Small intestine (tissue), 16 donors: ENCODE measurements around the gene CCNK. TPM values are rescaled to one million over a fixed set of nuclear protein-coding genes. Genes with fewer than 3 reads are reported as not detected.

Experiments used
- DNase-seq, 2 donors: peaks; one replicate each; pipeline versions ENCODE4 v3.0.0 to v3.0.0-alpha.2; 2013
- FAIRE-seq: peaks from 2 replicates; lab custom pipeline; 2012; peaks lifted over from hg19 to GRCh38; lab: Jason Lieb, UNC
- H3K27ac ChIP-seq, 3 donors: one replicate each; pipeline ENCODE4 v1.5.1; 2013; ENCODE audit warnings: low read length in 2 of 3, mild to moderate bottlenecking in 2 of 3, control low read depth in 1 of 3, inconsistent platforms in 1 of 3, low read depth in 1 of 3, moderate library complexity in 1 of 3
- H3K27me3 ChIP-seq, 3 donors: one replicate each; pipeline ENCODE4 v1.6.1; 2013; ENCODE audit warnings: low read length in 3 of 3, inconsistent platforms in 1 of 3; ENCODE audit not compliant: control insufficient read depth in 3 of 3, insufficient read depth in 3 of 3
- H3K36me3 ChIP-seq, 3 donors: one replicate each; pipeline ENCODE4 v1.6.1; 2013; ENCODE audit warnings: low read length in 3 of 3, inconsistent platforms in 1 of 3, low read depth in 1 of 3, mild to moderate bottlenecking in 1 of 3, moderate library complexity in 1 of 3; ENCODE audit not compliant: control insufficient read depth in 3 of 3, insufficient read depth in 2 of 3
- H3K4me1 ChIP-seq, 3 donors: one replicate each; pipeline ENCODE4 v1.6.1; 2013; ENCODE audit warnings: low read length in 2 of 3, inconsistent platforms in 1 of 3, low read depth in 1 of 3, mild to moderate bottlenecking in 1 of 3, moderate library complexity in 1 of 3; ENCODE audit not compliant: control insufficient read depth in 3 of 3, insufficient read depth in 2 of 3
- H3K4me3 ChIP-seq, 3 donors: one replicate each; pipeline ENCODE4 v1.5.1; 2013; ENCODE audit warnings: low read length in 3 of 3, control low read depth in 1 of 3, inconsistent platforms in 1 of 3, low read depth in 1 of 3, mild to moderate bottlenecking in 1 of 3, moderate library complexity in 1 of 3
- H3K9me3 ChIP-seq, 2 donors: one replicate each; pipeline ENCODE4 v1.6.1; 2013; ENCODE audit warnings: low read depth in 1 of 2, low read length in 1 of 2; ENCODE audit not compliant: control insufficient read depth in 2 of 2, insufficient read depth in 1 of 2
- WGBS, 3 donors: extraction: QIAGEN DNeasy Blood & Tissue Kit; methylation state at CpG; one replicate each; pipeline ENCODE4 v1.1.7; 2013; 5-methylcytosine and 5-hydroxymethylcytosine counted together
- long read RNA-seq, 10 donors: transcript quantifications; one replicate each; lab custom pipeline, GENCODE V29; 2026
- polyA plus RNA-seq, 4 donors: library from polyadenylated mRNA; stranded (reverse) in 3 of 4; unstranded in 1 of 4; fragments of 200-250 nt in 3 of 4; fragments of 120-200 nt in 1 of 4; gene quantifications; one replicate each; pipeline versions ENCODE4 v1.2.1 to v1.2.3, GENCODE V29; 2013
- donor health status: healthy with polysubstance abuse.
- donor health status: control.
- donor health status: control.
- donor health status: Bipolar disorder and iron deficiency.
- donor health status: healthy.

Gene CCNK
- polyA plus RNA-seq: 10 to 100 TPM; 13.4 to 43.4 (median 17.3) TPM
- long read RNA-seq, donor 1: 0 reads
- long read RNA-seq, donor 2, partial matches to known transcripts: 19 of 21 reads
- long read RNA-seq, donor 2, other reads (novel, unspliced or antisense): 0 of 21 reads
- long read RNA-seq, donor 3, partial matches to known transcripts: 10 of 14 reads
- long read RNA-seq, donor 3, other reads (novel, unspliced or antisense): 0 of 14 reads
- long read RNA-seq, donor 4: 0 reads
- long read RNA-seq, donor 5, partial matches to known transcripts: 0 of 1 reads
- long read RNA-seq, donor 5, other reads (novel, unspliced or antisense): 0 of 1 reads
- long read RNA-seq, donor 6, partial matches to known transcripts: 14 of 16 reads
- long read RNA-seq, donor 6, other reads (novel, unspliced or antisense): 0 of 16 reads
- long read RNA-seq, donor 7: 0 reads
- long read RNA-seq, donor 8, partial matches to known transcripts: 0 of 3 reads
- long read RNA-seq, donor 8, other reads (novel, unspliced or antisense): 0 of 3 reads
- long read RNA-seq, donor 9, partial matches to known transcripts: 6 of 7 reads
- long read RNA-seq, donor 9, other reads (novel, unspliced or antisense): 0 of 7 reads
- long read RNA-seq, donor 10, partial matches to known transcripts: 28 of 32 reads
- long read RNA-seq, donor 10, other reads (novel, unspliced or antisense): 0 of 32 reads

DNA sequence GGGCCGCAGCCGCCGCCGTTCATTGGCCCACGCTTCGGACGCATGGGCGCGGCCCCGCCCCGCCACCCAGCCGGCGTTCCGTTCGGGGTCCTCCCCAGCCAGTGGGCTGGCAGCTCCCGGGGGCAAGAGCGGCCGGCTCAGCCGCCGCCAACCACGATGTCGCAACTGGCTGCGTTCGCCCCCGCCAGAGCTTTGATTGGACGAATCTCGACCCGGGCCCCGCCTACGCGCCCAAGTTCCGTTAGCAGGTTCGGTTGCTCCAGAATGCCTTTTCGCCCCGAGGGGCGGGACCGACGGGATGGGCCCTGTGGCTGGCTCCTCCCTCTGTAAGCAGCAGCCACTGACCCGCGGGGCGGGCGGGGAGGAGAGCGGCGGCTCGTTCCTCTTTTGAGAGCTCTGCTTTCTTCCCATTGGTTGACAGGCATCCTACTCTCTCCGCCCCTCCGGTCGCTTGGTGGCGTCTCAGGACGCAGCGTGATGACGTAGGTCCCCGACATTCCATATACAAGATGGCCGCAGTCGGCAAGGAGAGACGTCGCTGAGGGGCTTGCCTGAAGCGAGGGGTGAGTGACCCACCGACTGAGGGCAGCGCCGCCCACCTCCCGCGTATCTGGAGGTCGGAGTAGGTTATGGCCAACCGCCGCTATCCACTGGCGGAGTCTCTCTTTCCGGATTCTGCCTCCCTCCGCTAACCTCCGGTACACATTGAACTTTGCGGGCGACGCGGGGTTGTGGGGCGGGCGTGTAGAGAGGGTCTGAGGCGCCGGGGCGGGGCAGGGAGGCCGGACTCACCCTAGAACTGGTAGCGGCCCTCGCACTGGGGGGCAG lies at the start of gene CCNK:
CCNK (plus strand) TSS at position 493 of the 828 bp plus-strand sequence. CDS start 11,269 bp downstream, outside the sequence.
- no peaks in the 10 kb centered on the region for H3K36me3 ChIP-seq
- H3K9me3 ChIP-seq: no peaks in the 10 kb centered on the region
- 0 to 1% (median 0%) methylated on average over 55 to 82 of the region's 82 CpGs for WGBS, 3 donors
- peaks cover 3 to 16% (median 15%) of the 10 kb centered on the region in 3 donors for H3K4me1 ChIP-seq
- peak; percentile 100 for DNase-seq
- peak within 1 kb of the TSS; percentile 84 to 99 (median 88) for H3K4me3 ChIP-seq
- peak; percentile 98 for FAIRE-seq
- H3K27me3 ChIP-seq: no peaks in the 10 kb centered on the region
- H3K27ac ChIP-seq: peak within 1 kb of the TSS; percentile 75 to 98 (median 96)

DNA sequence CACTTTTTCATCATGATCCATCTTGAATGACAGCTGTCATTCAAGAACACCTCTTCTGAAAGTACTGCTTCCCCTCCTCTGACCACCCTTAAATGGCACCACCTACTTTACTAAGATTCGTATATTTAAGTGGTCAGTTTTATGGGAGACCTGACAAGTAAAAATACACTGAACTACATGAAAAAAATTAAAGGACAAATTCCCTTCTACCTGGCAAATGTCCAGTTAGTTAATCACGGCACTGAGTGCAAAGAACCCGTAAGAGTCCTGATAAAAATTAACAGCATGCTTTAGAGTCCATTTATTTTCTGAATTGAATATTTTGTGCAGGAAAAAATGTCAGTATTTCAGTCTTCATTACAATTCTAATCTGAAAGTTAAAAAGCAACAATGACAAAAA lies 49.2 kb upstream of the CCNK start:
- 17 to 41% (median 38%) methylated on average over 3 of the region's 3 CpGs for WGBS, 3 donors

DNA sequence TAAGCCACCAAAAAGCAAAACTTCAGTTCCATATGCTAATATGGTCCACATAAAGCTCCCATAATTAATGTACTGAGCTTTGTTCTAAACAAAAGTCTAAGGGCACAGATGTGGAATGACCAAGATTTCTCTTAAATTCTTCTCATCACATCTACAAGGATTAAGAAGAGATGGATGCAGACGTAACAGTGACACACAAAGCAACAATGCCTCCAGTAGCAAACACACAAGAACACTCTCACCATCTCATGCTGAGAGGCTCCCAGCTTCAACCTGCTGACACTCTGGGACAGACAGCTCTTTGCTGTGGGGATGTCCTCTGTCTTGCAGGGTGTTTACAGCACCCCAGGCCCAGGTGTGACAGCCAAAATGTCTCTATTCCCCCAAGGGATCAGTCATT lies 48.7 kb upstream of the CCNK start:
- Histone ChIP-seq H3K4me3 (no peak overlapping the region), H3K36me3 (peaks cover 2 to 47% (median 14%) of the 10 kb centered on the region in 3 donors), H3K27me3 (no peaks in the 10 kb centered on the region), H3K27ac (no peak overlapping the region), H3K4me1 (peaks cover 0 to 9% (median 2%) of the 10 kb centered on the region in 3 donors), H3K9me3 (peaks cover 0 to 11% of the 10 kb centered on the region in 2 donors)
- no peak for FAIRE-seq
- no peak for DNase-seq
- 54 to 72% (median 56%) methylated on average over 1 of the region's 1 CpG for WGBS, 3 donors

More for the DNA sequence above, 49.2 kb upstream of the CCNK start:
- peaks cover 0 to 5% (median 2%) of the 10 kb centered on the region in 3 donors for H3K4me1 ChIP-seq
- no peak overlapping the region for H3K4me3 ChIP-seq
- H3K36me3 ChIP-seq: peaks cover 2 to 44% (median 14%) of the 10 kb centered on the region in 3 donors
- DNase-seq (peak; percentile 26 to 48), FAIRE-seq (no peak)
- no peaks in the 10 kb centered on the region for H3K27me3 ChIP-seq
- no peak overlapping the region for H3K27ac ChIP-seq
- H3K9me3 ChIP-seq: peaks cover 0 to 11% of the 10 kb centered on the region in 2 donors

DNA sequence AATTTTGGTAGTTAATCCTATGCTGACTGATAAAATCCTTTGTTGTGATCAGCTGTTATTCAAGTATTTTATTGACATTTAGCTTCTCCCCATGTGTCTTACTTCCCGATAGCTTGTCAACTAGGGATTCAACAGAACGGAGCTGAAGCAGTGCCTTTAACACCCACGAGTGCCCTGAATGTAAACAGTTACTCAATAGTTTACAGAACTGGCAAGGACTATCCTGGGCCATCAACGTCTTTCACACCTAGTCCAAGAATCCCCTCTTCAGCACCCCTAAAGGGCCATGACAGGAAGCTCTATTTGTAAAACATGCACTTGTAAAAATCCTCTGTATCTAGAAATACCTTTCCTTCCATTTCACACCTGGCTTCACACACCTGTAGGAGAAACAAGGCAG lies 45.9 kb upstream of the CCNK start:
- DNase-seq (no peak), FAIRE-seq (no peak)
- H3K36me3 ChIP-seq: peaks cover 2 to 35% (median 7%) of the 10 kb centered on the region in 3 donors

DNA sequence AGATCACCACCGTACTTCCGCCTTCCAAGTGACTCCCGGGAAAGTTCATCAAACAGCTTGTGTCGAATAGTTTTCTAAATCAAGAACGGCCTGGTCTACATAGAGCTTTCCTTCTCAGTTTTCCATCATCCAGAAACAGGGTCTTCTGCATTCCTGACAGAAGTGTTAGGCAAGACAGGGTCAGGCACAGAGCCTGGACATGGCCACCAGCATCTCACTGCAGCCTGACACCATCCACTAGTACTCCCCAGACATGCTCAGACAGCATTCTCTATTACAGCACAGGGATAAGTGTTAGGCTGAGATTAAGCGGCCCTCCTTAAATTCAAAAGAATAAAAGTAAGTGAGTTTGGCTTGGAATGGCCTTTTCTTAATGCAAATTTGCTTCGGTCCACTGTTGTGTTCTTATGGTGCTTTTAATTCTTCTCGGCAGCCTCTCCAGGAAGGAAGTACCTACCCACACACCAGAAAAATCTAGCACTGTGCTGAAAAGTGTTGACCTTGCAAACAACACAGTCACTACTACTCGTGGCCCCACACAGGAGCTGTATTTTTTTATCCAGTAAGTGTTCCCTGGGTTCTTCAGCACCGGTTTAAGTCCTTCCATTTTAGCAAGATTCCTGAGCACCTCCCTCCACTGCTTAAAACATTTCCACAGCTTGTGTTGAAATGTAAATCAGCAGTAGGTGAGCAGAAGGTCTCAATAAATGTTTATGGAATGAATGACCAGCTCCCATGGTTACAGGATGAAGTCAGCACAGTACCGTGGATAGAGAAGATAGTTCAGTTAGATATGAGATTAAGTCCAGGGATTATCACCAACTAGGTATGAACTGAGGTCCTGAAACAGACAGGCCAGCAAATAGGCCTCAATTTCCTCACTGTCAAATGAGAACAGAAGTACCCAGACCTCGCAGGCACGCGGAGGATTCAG lies 44.7 kb upstream of the CCNK start:
- H3K9me3 ChIP-seq: no peaks in the 10 kb centered on the region
- no peaks in the 10 kb centered on the region for H3K27me3 ChIP-seq
- 76 to 84% (median 79%) methylated on average over 14 of the region's 14 CpGs for WGBS, 3 donors
- FAIRE-seq (no peak), DNase-seq (peak in 1 of 2 donors; percentile 24)
- H3K27ac ChIP-seq: peak overlapping the region in 1 of 3 donors; percentile 67
- H3K4me1 ChIP-seq: peaks cover 0 to 9% (median 2%) of the 10 kb centered on the region in 3 donors
- peaks cover 0 to 42% (median 7%) of the 10 kb centered on the region in 3 donors for H3K36me3 ChIP-seq
- H3K4me3 ChIP-seq: no peak overlapping the region

More for the DNA sequence above, 45.9 kb upstream of the CCNK start:
- H3K27ac ChIP-seq: no peak overlapping the region
- no peaks in the 10 kb centered on the region for H3K9me3 ChIP-seq
- WGBS, 3 donors: 55 to 71% (median 67%) methylated on average over 4 of the region's 4 CpGs
- no peak overlapping the region for H3K4me3 ChIP-seq
- peaks cover 0 to 9% (median 2%) of the 10 kb centered on the region in 3 donors for H3K4me1 ChIP-seq
- H3K27me3 ChIP-seq: no peaks in the 10 kb centered on the region

DNA sequence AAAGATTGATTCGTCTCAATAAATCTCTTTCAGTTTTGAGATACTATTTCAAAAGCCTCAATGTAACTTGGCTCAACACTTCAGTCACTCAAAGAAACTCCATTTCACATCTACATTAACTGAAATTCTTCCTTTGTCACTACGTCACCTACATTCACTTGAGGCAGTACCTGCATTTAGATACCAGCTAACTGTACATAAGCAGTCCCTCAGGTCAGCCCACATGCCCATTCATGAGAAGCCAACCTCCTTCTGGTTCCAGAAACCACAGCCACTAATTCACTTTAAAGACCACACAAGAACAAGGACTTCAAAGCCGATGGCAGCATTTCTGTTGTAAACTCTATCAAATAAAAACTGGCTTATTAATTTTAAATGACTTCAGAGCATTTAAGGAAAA lies 43.5 kb upstream of the CCNK start:
- Histone ChIP-seq H3K9me3 (no peaks in the 10 kb centered on the region), H3K27me3 (no peaks in the 10 kb centered on the region), H3K36me3 (peaks cover 0 to 47% (median 7%) of the 10 kb centered on the region in 3 donors), H3K4me3 (no peak overlapping the region), H3K27ac (no peak overlapping the region), H3K4me1 (peaks cover 0 to 7% (median 2%) of the 10 kb centered on the region in 3 donors)
- FAIRE-seq: no peak
- 62 to 92% (median 72%) methylated on average over 3 of the region's 3 CpGs for WGBS, 3 donors
- no peak for DNase-seq

DNA sequence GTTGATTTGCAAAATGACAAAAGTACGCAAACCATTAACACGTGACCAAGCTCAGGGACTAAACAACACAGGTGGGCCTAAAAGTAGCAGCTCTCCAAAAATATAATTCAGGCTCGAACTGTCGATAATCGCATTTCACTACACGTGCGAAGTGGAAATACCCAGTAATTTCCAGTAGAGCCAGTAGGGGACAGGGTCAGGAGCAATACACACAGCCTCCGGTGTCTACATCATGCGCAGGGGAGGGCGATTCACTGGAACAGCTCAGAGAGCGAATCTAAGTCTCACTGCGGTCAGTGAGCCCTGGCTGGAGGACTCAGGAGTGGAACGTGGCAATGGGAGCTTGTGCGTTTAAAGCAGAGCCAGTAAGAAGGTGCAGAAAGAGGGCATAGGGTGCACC lies 40.9 kb upstream of the CCNK start:
- no peaks in the 10 kb centered on the region for H3K27me3 ChIP-seq
- no peak overlapping the region for H3K4me3 ChIP-seq
- peaks cover 0 to 54% (median 5%) of the 10 kb centered on the region in 3 donors for H3K36me3 ChIP-seq
- FAIRE-seq (no peak), DNase-seq (no peak)
- WGBS, 3 donors: 90 to 95% (median 91%) methylated on average over 14 of the region's 14 CpGs
- H3K4me1 ChIP-seq: peaks cover 0 to 7% (median 2%) of the 10 kb centered on the region in 3 donors
- no peaks in the 10 kb centered on the region for H3K9me3 ChIP-seq
- no peak overlapping the region for H3K27ac ChIP-seq
